Astrocyte of the cerebellum (primary cell): ENCODE data around the gene C2CD4B.

Experiments
- DNase-seq: peaks from one replicate; pipeline ENCODE4 v3.0.0-alpha.2; 2011; ENCODE audit warnings: low read depth
- H3K4me3 ChIP-seq: 2 replicates; pipeline ENCODE4 v1.5.1; 2011; ENCODE audit warnings: mild to moderate bottlenecking, low read depth, low read length, moderate library complexity
- CTCF ChIP-seq: IDR thresholded peaks from 2 replicates; pipeline ENCODE4 v1.5.1; 2012; ENCODE audit warnings: low read length, low read depth, moderate library complexity, mild to moderate bottlenecking; ENCODE audit errors: missing control alignments
- in situ Hi-C: cut with HindIII; loops from 2 replicates; pipeline ENCODE4 v1.10.0; 2017; ENCODE audit warnings: low sequenced_read_pairs

The C2CD4B gene

DNA sequence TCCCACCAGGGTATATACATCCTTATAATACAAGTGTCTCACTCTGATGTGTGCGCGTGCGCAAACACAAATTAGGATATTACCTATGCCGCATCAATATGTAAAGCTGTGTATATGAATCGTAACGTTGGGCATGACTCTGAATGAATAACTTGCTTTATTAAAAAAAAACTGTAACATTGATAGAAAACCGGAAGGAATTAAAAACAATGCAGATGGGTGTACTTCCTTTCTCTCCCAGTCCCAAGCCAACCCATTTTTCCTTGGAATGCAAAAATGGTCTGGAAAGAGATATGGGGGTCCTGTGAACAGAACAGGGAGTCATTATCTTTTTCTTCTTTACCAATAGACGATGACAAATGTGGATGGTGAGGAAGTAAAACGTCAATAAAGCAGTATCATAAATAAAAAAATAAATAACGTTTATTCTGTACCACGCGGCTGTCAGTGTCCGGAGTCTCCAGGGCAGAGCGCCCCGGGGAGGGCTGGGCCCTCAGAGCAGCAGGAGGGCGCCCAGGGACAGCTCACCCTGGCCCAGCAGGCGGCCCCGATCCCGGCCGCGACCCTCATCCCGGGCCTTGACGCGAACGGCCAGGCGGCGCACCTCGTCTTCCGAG lies 1.6 kb downstream of the C2CD4B start:
- no peak overlapping the region for H3K4me3 ChIP-seq
- TF ChIP-seq CTCF = no peak
- no peak for DNase-seq
- in situ Hi-C loops = no loop called here

GRCh38 chr15:62153228-62153627 lies 11.9 kb downstream of the C2CD4B start:
- no peak for DNase-seq
- TF ChIP-seq CTCF = no peak
- in situ Hi-C loops = no loop called here
- H3K4me3 ChIP-seq = no peak overlapping the region

- no peak overlapping the region for H3K4me3 ChIP-seq
- no peak for TF ChIP-seq CTCF
- no peak for DNase-seq
- in situ Hi-C loops = no loop called here
Observed at GRCh38 chr15:62150445-62150844, 14.6 kb downstream of the C2CD4B start.

DNA sequence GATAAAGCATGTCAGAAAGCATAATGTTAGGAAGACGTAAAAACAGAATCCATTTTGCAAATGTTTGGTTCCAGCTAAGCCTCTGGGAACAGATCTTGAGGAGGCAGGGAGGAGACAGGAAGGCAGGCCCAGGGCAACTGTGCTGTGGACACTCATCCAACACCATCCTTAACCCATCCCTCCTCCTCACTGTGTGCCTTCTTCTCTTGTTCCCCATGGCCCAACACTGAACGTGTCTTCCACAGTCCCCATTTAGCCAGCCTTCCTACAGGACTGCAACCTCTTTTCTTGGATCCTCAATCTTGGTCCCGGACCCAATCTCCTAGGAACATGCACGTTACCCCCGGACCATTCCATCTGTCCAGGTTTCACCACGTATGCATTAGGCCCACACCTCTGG lies 15.4 kb downstream of the C2CD4B start:
- in situ Hi-C loops = no loop called here

DNA sequence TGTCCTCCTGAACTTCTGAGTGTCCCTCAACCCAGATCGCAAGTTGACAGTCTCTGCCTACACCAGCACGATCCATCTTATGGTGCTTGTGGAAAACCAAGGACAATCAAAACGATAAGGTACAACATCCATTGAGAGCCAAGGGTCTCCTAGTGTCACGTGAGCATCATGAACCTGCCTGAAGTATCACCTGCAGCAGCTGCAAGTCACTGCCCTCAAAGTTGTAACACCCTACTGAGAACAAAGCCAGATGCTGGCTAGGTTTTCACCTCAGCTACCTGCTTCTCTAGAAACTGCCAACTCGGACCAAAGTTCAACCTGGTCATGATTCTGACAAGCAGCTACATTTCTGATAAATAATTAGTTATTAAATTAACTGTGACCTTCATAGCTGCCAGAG lies 17.5 kb downstream of the C2CD4B start:
- in situ Hi-C loops = no loop called here
- TF ChIP-seq CTCF = no peak
- H3K4me3 ChIP-seq = no peak overlapping the region
- DNase-seq = no peak

More for the DNA sequence above, 15.4 kb downstream of the C2CD4B start:
- H3K4me3 ChIP-seq = no peak overlapping the region
- TF ChIP-seq CTCF = no peak
- no peak for DNase-seq

GRCh38 chr15:62147149-62147548 lies 17.9 kb downstream of the C2CD4B start:
- in situ Hi-C loops = no loop called here
- no peak for TF ChIP-seq CTCF
- H3K4me3 ChIP-seq = no peak overlapping the region
- DNase-seq = no peak
